Measurements from ENCODE around the gene RAPSN. TPM values are rescaled to one million over a fixed set of nuclear protein-coding genes. Genes with fewer than 3 reads are reported as not detected.
A peak's percentile ranks its signal among the peaks of the same experiment; 100 is the strongest.

RAPSN gene
- polyA plus RNA-seq, 1 donor: 0.64 TPM

DNA sequence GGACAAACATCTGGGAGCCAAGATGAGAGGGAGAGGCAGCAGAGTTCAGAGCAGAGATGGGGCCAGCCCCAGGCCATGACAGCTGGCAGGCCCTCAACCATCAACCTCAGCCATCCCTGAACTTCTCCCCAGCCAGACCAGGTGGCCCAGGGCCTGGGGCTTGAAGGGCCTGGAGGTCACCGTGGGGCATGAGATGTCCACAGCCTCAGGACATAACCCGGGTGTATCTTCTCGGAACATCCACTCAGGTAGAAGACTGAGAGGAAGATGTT, 53.0 kb downstream of the RAPSN start:
- no peak overlapping the region for H3K27ac ChIP-seq (ENCODE audit: low read length)
- WGBS (ENCODE audit: insufficient coverage, low lambda C conversion rate): no CpG with 5 or more reads among the region's 3 CpGs
- H3K9me3 ChIP-seq (ENCODE audit: control insufficient read depth, low read depth, low read length): no peaks in the 10 kb centered on the region
- DNase-seq: no peak
- H3K36me3 ChIP-seq (ENCODE audit: control insufficient read depth, insufficient read depth, low read length): no peaks in the 10 kb centered on the region
- H3K27me3 ChIP-seq (ENCODE audit: control insufficient read depth, insufficient read depth, low read length): no peaks in the 10 kb centered on the region
- no peak overlapping the region for H3K4me3 ChIP-seq (ENCODE audit: low read length)
- H3K4me1 ChIP-seq (ENCODE audit: control insufficient read depth, insufficient read depth, low read length): peaks cover 2% of the 10 kb centered on the region

DNA sequence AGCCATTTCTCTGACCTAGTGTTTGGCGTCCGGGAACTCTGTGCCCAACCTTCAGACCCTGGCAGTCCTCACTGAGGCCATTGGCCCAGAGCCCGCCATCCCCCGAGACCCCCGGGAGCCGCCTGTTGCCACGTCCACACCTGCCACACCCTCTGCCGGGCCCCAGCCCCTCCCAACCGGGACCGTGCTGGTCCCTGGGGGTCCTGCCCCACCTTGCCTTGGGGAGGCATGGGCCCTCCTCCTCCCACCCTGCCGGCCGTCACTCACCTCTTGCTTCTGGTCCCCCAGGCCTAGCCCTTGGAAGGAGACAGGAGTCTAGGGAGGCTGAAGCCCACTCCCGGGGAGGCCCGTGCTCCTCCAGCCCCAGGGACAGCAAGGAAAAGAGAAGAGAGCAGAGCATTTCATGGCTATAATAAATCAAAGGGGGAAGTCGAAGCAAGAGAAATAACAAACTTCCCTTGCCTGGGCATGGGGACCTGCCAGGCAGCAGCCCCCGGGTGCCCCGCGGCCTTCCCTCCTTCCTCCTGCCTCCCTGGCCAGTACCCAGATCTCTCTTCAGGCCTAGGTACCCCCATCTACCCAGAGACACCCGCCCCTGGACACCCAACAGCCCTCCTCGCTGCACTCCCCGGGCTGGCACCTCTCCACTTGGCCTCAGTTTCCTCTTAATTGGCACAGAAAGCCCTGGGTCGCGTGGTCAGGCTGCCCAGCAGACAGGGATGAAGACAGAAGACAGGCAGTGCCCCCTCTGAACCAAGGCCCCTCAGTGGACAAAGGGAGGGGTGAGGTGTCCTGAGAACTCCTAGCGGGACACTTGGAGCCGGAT, 53.5 kb downstream of the RAPSN start:
- WGBS (ENCODE audit: insufficient coverage, low lambda C conversion rate): no CpG with 5 or more reads among the region's 25 CpGs
- DNase-seq: no peak
- Histone ChIP-seq H3K36me3 (ENCODE audit: control insufficient read depth, insufficient read depth, low read length) (no peaks in the 10 kb centered on the region), H3K4me1 (ENCODE audit: control insufficient read depth, insufficient read depth, low read length) (peaks cover 2% of the 10 kb centered on the region), H3K9me3 (ENCODE audit: control insufficient read depth, low read depth, low read length) (no peaks in the 10 kb centered on the region), H3K27ac (ENCODE audit: low read length) (peak overlapping the region; percentile 38), H3K4me3 (ENCODE audit: low read length) (no peak overlapping the region), H3K27me3 (ENCODE audit: control insufficient read depth, insufficient read depth, low read length) (no peaks in the 10 kb centered on the region)

DNA sequence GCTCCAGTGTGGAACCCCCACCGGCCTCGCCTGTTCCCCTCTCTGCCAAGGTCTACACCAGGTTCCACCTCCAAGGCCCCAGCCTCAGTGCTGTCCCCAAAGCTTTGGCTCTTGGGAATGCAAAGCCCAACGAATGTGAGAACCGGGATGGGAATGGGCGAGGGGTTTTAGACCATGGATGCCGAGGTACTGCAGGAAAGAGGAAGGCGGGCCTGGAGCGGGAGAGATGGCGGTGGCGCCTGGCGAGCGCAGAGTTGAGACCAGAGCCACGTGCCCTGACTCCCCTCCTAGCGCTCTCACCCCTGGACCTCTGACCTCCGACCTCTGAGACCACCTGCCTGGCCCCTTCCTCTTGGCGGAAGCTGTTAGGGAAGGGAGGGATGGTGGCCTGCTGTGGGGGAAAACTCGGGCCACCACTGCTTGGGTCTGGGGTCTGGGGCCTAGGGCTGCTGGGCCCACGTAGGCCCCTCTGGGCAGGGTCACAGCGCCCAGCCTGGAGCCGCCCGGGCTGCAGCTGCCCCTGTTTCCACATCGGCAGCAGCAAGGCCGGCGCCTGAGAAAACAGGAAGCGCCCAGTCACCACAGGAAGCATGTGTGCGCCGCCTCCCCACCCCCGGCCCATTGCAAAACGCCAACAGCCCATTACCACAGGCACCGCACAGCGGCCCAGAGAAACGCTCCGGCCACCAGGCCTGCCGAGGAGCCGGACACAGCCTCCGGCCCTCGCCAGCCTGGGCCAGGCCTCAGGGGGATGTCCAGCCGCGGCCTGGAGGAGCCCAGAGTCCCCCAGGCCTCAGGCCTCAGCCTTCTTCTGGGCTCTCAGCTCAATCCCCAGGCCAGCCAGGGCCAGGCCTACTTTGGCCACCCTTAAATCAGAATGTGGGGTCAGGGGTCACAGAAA, 54.4 kb downstream of the RAPSN start:
- Histone ChIP-seq H3K27ac (ENCODE audit: low read length) (peak overlapping the region; percentile 38), H3K4me3 (ENCODE audit: low read length) (no peak overlapping the region), H3K27me3 (ENCODE audit: control insufficient read depth, insufficient read depth, low read length) (no peaks in the 10 kb centered on the region), H3K36me3 (ENCODE audit: control insufficient read depth, insufficient read depth, low read length) (no peaks in the 10 kb centered on the region), H3K4me1 (ENCODE audit: control insufficient read depth, insufficient read depth, low read length) (no peaks in the 10 kb centered on the region), H3K9me3 (ENCODE audit: control insufficient read depth, low read depth, low read length) (no peaks in the 10 kb centered on the region)
- peak in 1 of 2 donors; percentile 20 for DNase-seq
- WGBS (ENCODE audit: insufficient coverage, low lambda C conversion rate): no CpG with 5 or more reads among the region's 39 CpGs

- H3K27me3 ChIP-seq (ENCODE audit: control insufficient read depth, insufficient read depth, low read length): no peaks in the 10 kb centered on the region
- H3K36me3 ChIP-seq (ENCODE audit: control insufficient read depth, insufficient read depth, low read length): no peaks in the 10 kb centered on the region
- H3K27ac ChIP-seq (ENCODE audit: low read length): no peak overlapping the region
- no peaks in the 10 kb centered on the region for H3K9me3 ChIP-seq (ENCODE audit: control insufficient read depth, low read depth, low read length)
- no peak overlapping the region for H3K4me3 ChIP-seq (ENCODE audit: low read length)
- H3K4me1 ChIP-seq (ENCODE audit: control insufficient read depth, insufficient read depth, low read length): no peaks in the 10 kb centered on the region
- WGBS (ENCODE audit: insufficient coverage, low lambda C conversion rate): no CpG with 5 or more reads among the region's 9 CpGs
- DNase-seq: no peak
Observed at GRCh38 chr11:47394050-47394321, 55.0 kb downstream of the RAPSN start.

GRCh38 chr11:47393163-47394049, 55.5 kb downstream of the RAPSN start:
- Histone ChIP-seq H3K4me3 (ENCODE audit: low read length) (no peak overlapping the region), H3K4me1 (ENCODE audit: control insufficient read depth, insufficient read depth, low read length) (no peaks in the 10 kb centered on the region), H3K9me3 (ENCODE audit: control insufficient read depth, low read depth, low read length) (no peaks in the 10 kb centered on the region), H3K27me3 (ENCODE audit: control insufficient read depth, insufficient read depth, low read length) (no peaks in the 10 kb centered on the region), H3K36me3 (ENCODE audit: control insufficient read depth, insufficient read depth, low read length) (no peaks in the 10 kb centered on the region), H3K27ac (ENCODE audit: low read length) (peak overlapping the region; percentile 49)
- WGBS (ENCODE audit: insufficient coverage, low lambda C conversion rate): no CpG with 5 or more reads among the region's 20 CpGs
- DNase-seq: peak in 1 of 2 donors; percentile 23

- Histone ChIP-seq H3K4me3 (ENCODE audit: low read length) (no peak overlapping the region), H3K4me1 (ENCODE audit: control insufficient read depth, insufficient read depth, low read length) (peaks cover 4% of the 10 kb centered on the region), H3K27me3 (ENCODE audit: control insufficient read depth, insufficient read depth, low read length) (no peaks in the 10 kb centered on the region), H3K36me3 (ENCODE audit: control insufficient read depth, insufficient read depth, low read length) (no peaks in the 10 kb centered on the region), H3K9me3 (ENCODE audit: control insufficient read depth, low read depth, low read length) (no peaks in the 10 kb centered on the region), H3K27ac (ENCODE audit: low read length) (peak overlapping the region; percentile 29)
- WGBS (ENCODE audit: insufficient coverage, low lambda C conversion rate): no CpG with 5 or more reads among the region's 14 CpGs
- DNase-seq: no peak
Observed at GRCh38 chr11:47392546-47393162, 56.3 kb downstream of the RAPSN start.

DNA sequence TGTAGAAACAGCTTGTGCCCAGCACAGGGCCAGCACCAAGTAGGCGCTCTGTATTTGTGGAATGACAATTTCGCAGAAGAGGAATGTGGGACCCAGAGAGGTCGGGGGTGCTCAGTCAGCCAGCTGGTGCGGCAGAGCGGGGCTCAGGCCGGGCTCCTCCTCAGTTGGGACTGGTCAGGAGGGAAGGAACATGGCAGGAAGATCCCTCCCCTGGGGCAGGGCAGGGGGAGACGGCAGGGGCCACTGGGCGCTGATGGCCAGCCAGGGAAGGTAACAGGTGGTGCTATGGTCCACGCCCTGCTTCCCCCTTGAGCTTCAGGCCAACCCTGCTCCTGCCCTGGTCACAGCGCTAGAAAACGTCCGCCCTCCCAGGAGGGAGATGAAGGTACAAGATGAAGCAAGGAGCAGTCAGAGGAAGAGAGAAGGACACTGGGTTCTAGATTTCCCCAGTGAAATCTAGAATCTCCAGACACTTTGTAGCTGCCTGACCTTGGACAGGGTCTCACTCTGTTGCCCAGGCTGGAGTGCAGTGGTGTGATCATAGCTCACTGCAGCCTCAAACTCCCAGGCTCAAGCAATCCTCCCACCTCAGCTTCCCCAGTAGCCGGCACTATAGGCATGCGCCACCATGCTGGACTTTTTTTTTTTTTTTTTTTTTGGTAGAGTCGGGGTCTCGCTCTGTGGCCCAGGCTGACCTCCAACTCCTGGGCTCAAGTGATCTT, 57.1 kb downstream of the RAPSN start:
- H3K4me1 ChIP-seq (ENCODE audit: control insufficient read depth, insufficient read depth, low read length): peaks cover 4% of the 10 kb centered on the region
- no peak overlapping the region for H3K27ac ChIP-seq (ENCODE audit: low read length)
- no peaks in the 10 kb centered on the region for H3K36me3 ChIP-seq (ENCODE audit: control insufficient read depth, insufficient read depth, low read length)
- WGBS (ENCODE audit: insufficient coverage, low lambda C conversion rate): no CpG with 5 or more reads among the region's 16 CpGs
- DNase-seq: no peak
- H3K9me3 ChIP-seq (ENCODE audit: control insufficient read depth, low read depth, low read length): no peaks in the 10 kb centered on the region
- no peak overlapping the region for H3K4me3 ChIP-seq (ENCODE audit: low read length)
- no peaks in the 10 kb centered on the region for H3K27me3 ChIP-seq (ENCODE audit: control insufficient read depth, insufficient read depth, low read length)

DNA sequence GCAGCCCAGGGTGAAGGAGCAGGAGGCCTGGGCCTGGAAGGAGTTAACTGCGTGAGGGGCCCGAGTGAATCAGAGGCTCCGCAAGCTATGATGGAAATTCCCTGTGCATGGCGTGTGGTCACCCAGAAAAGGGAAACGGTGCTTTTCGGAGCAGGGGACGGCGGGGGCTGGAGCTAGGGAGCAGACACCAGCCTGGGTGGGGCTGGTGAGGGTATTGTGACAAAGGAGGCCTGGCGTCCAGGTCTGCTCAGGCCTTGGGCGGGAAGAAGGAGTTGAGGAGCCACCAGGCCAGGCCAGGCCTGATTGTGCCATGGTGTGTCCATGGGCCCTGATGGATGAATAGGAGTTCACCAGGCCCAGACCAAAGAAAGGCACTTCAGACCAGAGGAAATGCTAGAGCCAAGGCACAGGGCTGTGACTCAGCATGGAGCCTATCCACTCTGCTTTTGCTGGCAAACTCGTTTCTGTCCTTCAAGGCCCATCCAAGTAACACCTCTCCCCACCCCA, 57.8 kb downstream of the RAPSN start:
- no peak overlapping the region for H3K27ac ChIP-seq (ENCODE audit: low read length)

DNA sequence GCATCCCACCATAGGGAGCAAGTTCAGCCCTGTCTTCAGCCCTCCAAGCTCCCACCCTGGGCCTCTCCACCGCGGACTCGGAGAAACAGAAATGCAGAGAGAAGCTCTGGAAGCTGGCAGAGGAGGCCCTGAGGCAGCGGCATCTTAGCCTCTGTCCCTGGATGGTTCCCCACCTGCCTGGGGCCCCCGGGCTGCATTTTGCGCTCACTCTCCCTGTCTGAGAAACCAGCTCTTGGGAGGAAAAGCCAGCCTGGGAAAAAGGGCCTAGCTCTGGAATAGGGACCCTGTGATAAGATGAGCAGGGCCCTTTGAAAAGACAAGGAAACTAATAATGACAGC, 58.5 kb downstream of the RAPSN start:
- no peak for DNase-seq
- Histone ChIP-seq H3K9me3 (ENCODE audit: control insufficient read depth, low read depth, low read length) (no peaks in the 10 kb centered on the region), H3K36me3 (ENCODE audit: control insufficient read depth, insufficient read depth, low read length) (no peaks in the 10 kb centered on the region), H3K4me1 (ENCODE audit: control insufficient read depth, insufficient read depth, low read length) (peaks cover 4% of the 10 kb centered on the region), H3K27ac (ENCODE audit: low read length) (no peak overlapping the region), H3K27me3 (ENCODE audit: control insufficient read depth, insufficient read depth, low read length) (no peaks in the 10 kb centered on the region), H3K4me3 (ENCODE audit: low read length) (no peak overlapping the region)
- WGBS (ENCODE audit: insufficient coverage, low lambda C conversion rate): no CpG with 5 or more reads among the region's 6 CpGs

More for the DNA sequence above, 57.8 kb downstream of the RAPSN start:
- H3K36me3 ChIP-seq (ENCODE audit: control insufficient read depth, insufficient read depth, low read length): no peaks in the 10 kb centered on the region
- no peaks in the 10 kb centered on the region for H3K9me3 ChIP-seq (ENCODE audit: control insufficient read depth, low read depth, low read length)
- H3K4me3 ChIP-seq (ENCODE audit: low read length): no peak overlapping the region
- no peaks in the 10 kb centered on the region for H3K27me3 ChIP-seq (ENCODE audit: control insufficient read depth, insufficient read depth, low read length)
- WGBS (ENCODE audit: insufficient coverage, low lambda C conversion rate): no CpG with 5 or more reads among the region's 11 CpGs
- no peak for DNase-seq
- peaks cover 4% of the 10 kb centered on the region for H3K4me1 ChIP-seq (ENCODE audit: control insufficient read depth, insufficient read depth, low read length)
